Suprapubic skin (tissue), 3 donors: Measurements from ENCODE around the gene BST2.

ENCODE experiments used
- POLR2AphosphoS5 ChIP-seq, 3 donors: sonication (generic); formaldehyde crosslinking; IDR thresholded peaks; one replicate each; pipeline ENCODE4 v1.6.1; 2017; ENCODE audit warnings: antibody characterized with exemption in 3 of 3
- TF ChIP-seq, protein P1 (sequence below), 2 donors: fragments of 200-600 bp in 1 of 2; fragments of 450-650 bp in 1 of 2; sonication (generic) in 1 of 2; IDR thresholded peaks; one replicate each; pipeline ENCODE4 v1.5.1; 2016 to 2019; ENCODE audit warnings: antibody characterized with exemption in 2 of 2, mild to moderate bottlenecking in 1 of 2, moderate library complexity in 1 of 2

DNA sequence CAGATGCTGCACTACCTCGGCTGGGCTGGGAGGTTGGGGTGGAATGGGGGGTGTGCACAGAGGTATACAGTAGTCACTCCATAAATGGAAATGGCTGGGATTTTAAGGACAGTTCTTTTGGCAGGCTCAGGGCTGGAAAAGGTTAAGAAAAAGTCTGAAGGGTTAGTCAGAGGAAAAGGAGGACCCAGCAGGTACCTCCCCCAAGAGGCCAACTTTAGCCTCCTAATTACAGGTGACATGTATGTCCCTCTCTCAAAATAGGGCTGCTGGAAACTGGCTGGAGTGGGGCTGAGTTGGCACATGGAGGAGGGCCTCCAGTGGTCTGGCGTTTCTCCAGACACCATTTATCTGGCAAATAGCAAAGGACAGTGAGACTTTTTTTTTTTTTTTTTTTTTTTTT is 12.4 kb downstream of the BST2 start:
- TF ChIP-seq, protein P1, sequence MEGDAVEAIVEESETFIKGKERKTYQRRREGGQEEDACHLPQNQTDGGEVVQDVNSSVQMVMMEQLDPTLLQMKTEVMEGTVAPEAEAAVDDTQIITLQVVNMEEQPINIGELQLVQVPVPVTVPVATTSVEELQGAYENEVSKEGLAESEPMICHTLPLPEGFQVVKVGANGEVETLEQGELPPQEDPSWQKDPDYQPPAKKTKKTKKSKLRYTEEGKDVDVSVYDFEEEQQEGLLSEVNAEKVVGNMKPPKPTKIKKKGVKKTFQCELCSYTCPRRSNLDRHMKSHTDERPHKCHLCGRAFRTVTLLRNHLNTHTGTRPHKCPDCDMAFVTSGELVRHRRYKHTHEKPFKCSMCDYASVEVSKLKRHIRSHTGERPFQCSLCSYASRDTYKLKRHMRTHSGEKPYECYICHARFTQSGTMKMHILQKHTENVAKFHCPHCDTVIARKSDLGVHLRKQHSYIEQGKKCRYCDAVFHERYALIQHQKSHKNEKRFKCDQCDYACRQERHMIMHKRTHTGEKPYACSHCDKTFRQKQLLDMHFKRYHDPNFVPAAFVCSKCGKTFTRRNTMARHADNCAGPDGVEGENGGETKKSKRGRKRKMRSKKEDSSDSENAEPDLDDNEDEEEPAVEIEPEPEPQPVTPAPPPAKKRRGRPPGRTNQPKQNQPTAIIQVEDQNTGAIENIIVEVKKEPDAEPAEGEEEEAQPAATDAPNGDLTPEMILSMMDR (IDR thresholded peaks at IDR 0.05): no peak
- no peak for TF ChIP-seq POLR2AphosphoS5 (IDR thresholded peaks at IDR 0.05)
